ENCODE results near the gene VARS1.

The VARS1 gene

GRCh38 chr6:31780507-31781243, 14.9 kb downstream of the VARS1 start:
- Histone ChIP-seq H3F3A (ENCODE audit: insufficient read depth, low read length) (peaks cover 33% of the 10 kb centered on the region), H3K9ac (ENCODE audit: low read length) (no peak overlapping the region), H3K79me2 (ENCODE audit: low read length) (peaks cover 58% of the 10 kb centered on the region), H2AFZ (ENCODE audit: low read length) (no peak overlapping the region), H3K27me3 (replicated peaks; ENCODE audit: insufficient read depth, low read length) (no peaks in the 10 kb centered on the region), H3K9me3 (replicated peaks; ENCODE audit: insufficient read depth, low read length) (no peaks in the 10 kb centered on the region), H3K9me2 (replicated peaks; ENCODE audit: insufficient read depth, low read length) (no peaks in the 10 kb centered on the region), H3K27ac (ENCODE audit: low read length) (no peak overlapping the region), H3K4me2 (ENCODE audit: low read depth, low read length) (no peak overlapping the region), H3K36me3 (replicated peaks; ENCODE audit: insufficient read depth, low read length) (peaks cover 24% of the 10 kb centered on the region), H3K4me1 (ENCODE audit: low read length) (peaks cover 27% of the 10 kb centered on the region), H3K4me3 (ENCODE audit: low read length) (no peak overlapping the region), H4K20me1 (ENCODE audit: insufficient read depth, low read length) (no peaks in the 10 kb centered on the region)
- no peak for DNase-seq
- TF ChIP-seq EZH2phosphoT487 (IDR thresholded peaks at IDR 0.05; ENCODE audit: low read length): no peak

DNA sequence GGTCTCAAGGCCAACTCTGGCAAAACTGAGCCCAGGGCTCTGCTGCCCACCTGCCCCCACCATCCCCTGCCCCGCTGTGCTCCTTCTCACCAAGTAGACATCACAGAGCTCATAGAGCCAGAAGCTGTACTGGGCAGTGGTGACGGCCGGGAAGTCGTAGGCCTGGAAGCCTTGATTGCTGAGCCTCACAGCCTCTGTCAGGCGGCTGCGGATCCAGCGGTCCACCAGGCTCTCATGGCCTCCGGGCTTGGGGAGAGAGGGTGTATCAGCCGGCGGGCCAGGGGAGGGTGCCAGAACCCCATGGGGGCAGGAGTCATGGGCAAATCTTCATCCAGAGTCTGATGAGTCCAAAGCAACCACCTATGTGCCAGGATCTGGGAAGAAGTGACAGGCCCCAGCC, 15.6 kb downstream of the VARS1 start:
- DNase-seq: no peak
- no peak overlapping the region for H3K4me3 ChIP-seq (ENCODE audit: low read length)
- no peaks in the 10 kb centered on the region for H4K20me1 ChIP-seq (ENCODE audit: insufficient read depth, low read length)
- peaks cover 33% of the 10 kb centered on the region for H3F3A ChIP-seq (ENCODE audit: insufficient read depth, low read length)
- no peak overlapping the region for H2AFZ ChIP-seq (ENCODE audit: low read length)
- H3K9ac ChIP-seq (ENCODE audit: low read length): no peak overlapping the region
- no peaks in the 10 kb centered on the region for H3K9me2 ChIP-seq (replicated peaks; ENCODE audit: insufficient read depth, low read length)
- H3K4me2 ChIP-seq (ENCODE audit: low read depth, low read length): no peak overlapping the region
- H3K36me3 ChIP-seq (replicated peaks; ENCODE audit: insufficient read depth, low read length): peaks cover 19% of the 10 kb centered on the region
- no peak overlapping the region for H3K27ac ChIP-seq (ENCODE audit: low read length)
- peaks cover 30% of the 10 kb centered on the region for H3K4me1 ChIP-seq (ENCODE audit: low read length)
- peaks cover 52% of the 10 kb centered on the region for H3K79me2 ChIP-seq (ENCODE audit: low read length)
- no peaks in the 10 kb centered on the region for H3K9me3 ChIP-seq (replicated peaks; ENCODE audit: insufficient read depth, low read length)
- no peak for TF ChIP-seq EZH2phosphoT487 (IDR thresholded peaks at IDR 0.05; ENCODE audit: low read length)
- no peak for TF ChIP-seq CTCF (IDR thresholded peaks at IDR 0.05; ENCODE audit: low read length)
- no peak for TF ChIP-seq EZH2 (optimal IDR thresholded peaks at IDR 0.05; ENCODE audit: low read depth, low read length)
- no peaks in the 10 kb centered on the region for H3K27me3 ChIP-seq (replicated peaks; ENCODE audit: insufficient read depth, low read length)

GRCh38 chr6:31778999-31779885, 16.3 kb downstream of the VARS1 start:
- Histone ChIP-seq H3K9ac (ENCODE audit: low read length) (no peak overlapping the region), H3K4me3 (ENCODE audit: low read length) (no peak overlapping the region), H3K79me2 (ENCODE audit: low read length) (peaks cover 45% of the 10 kb centered on the region), H3K9me2 (replicated peaks; ENCODE audit: insufficient read depth, low read length) (no peaks in the 10 kb centered on the region), H3K27me3 (replicated peaks; ENCODE audit: insufficient read depth, low read length) (no peaks in the 10 kb centered on the region), H3K36me3 (replicated peaks; ENCODE audit: insufficient read depth, low read length) (peaks cover 13% of the 10 kb centered on the region), H3K27ac (ENCODE audit: low read length) (peak overlapping the region; percentile 96; the same call in 1 of the 2 replicates), H3F3A (ENCODE audit: insufficient read depth, low read length) (peaks cover 33% of the 10 kb centered on the region), H4K20me1 (ENCODE audit: insufficient read depth, low read length) (no peaks in the 10 kb centered on the region), H3K4me2 (ENCODE audit: low read depth, low read length) (no peak overlapping the region), H3K4me1 (ENCODE audit: low read length) (peaks cover 30% of the 10 kb centered on the region), H3K9me3 (replicated peaks; ENCODE audit: insufficient read depth, low read length) (no peaks in the 10 kb centered on the region), H2AFZ (ENCODE audit: low read length) (no peak overlapping the region)
- TF ChIP-seq CTCF (IDR thresholded peaks at IDR 0.05; ENCODE audit: low read length) (no peak), EZH2 (optimal IDR thresholded peaks at IDR 0.05; ENCODE audit: low read depth, low read length) (no peak), EZH2phosphoT487 (IDR thresholded peaks at IDR 0.05; ENCODE audit: low read length) (no peak)
- DNase-seq: no peak

Data from MM.1S (cell line).